Stimulated activated CD4-positive, alpha-beta T cell treated with anti-CD3 and anti-CD28 coated beads, Interleukin-15, amount 100 ng/mL, for 48 hours (primary cell): ENCODE results near the gene IL13.

ENCODE experiments used
- DNase-seq, 2 donors: peaks; one replicate each; pipeline ENCODE4 v3.0.0-alpha.2; 2020; ENCODE audit warnings: low read depth in 2 of 2

IL13 gene

DNA sequence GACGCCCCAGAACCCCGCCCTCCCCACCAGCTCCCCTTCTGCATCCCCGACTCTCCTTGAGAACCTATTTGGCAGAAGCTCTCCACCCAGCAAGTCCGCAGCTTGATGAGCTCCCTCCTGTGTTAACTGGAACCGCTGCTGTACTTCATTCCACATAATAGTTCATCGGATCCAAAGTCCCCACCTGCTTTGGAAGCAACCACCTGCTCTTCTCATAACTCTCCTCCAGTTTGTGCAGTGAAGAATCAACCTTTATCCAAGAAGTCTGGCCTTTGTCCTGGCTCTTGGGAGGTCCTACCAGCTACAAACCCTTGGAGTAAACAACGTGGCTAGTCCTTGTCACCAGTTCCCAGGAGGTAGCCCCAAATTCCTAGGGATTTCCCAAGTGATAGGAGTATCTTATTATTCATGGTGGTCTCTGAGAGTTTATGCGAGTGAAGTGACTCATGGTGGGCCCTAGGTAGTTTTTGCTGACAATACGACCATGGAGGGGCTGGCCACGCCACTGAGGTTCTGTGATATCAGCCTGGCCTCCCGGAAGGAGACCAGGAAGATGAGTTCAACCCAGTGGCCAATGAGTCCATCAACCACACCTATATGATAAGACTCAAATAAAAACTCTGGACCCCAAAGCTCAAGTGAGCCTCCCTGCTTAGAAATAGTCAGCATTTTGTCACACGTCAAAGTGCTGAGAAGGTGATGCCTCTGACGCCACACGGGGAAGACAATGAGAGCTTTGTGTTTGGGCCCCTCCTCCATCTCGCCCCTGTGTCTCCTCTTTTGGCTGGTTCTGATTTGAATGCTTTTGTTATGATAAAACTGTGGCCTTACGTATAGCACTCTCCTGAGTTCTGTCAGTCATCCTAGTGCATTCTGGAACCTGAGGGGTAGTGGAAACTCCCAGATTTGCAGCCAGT, 12.3 kb downstream of the IL13 start:
- no peak for DNase-seq

DNA sequence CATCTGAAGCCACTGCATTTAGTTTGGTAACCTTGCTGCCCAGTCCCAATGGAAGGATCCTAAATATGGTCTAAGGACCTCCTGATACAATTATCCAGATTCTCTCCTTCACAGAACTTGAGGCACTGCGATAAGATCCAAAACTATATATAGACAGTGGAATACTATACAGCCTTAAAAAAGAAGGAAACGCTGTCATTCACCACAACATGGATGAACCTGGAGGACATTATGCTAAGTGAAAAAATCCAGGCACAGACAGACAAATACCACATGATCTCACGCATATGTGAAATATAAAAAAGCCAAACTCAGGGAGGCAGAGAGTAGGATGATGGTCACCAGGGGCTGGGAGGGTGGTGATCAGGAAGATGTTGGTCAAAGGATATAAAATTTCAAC, 13.0 kb downstream of the IL13 start:
- no peak for DNase-seq

DNA sequence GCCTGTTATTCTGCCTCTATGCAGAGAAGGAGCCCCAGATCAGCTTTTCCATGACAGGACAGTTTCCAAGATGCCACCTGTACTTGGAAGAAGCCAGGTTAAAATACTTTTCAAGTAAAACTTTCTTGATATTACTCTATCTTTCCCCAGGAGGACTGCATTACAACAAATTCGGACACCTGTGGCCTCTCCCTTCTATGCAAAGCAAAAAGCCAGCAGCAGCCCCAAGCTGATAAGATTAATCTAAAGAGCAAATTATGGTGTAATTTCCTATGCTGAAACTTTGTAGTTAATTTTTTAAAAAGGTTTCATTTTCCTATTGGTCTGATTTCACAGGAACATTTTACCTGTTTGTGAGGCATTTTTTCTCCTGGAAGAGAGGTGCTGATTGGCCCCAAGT, 15.5 kb downstream of the IL13 start:
- DNase-seq, result no peak

DNA sequence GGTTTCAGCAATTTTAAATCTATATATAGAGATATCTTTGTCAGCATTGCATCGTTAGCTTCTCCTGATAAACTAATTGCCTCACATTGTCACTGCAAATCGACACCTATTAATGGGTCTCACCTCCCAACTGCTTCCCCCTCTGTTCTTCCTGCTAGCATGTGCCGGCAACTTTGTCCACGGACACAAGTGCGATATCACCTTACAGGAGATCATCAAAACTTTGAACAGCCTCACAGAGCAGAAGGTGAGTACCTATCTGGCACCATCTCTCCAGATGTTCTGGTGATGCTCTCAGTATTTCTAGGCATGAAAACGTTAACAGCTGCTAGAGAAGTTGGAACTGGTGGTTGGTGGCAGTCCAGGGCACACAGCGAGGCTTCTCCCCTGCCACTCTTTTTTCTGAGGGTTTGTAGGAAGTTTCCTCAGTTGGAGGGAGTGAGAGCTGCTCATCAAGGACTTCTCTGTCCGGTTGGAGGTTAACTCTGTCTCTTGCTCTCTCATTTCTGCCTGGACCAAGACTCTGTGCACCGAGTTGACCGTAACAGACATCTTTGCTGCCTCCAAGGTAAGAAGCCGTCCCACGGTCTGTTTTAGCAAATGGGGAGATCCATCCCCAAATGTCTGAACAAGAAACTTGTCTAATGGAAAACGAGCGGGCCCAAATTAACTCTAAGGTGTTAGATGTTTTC, 16.1 kb downstream of the IL13 start, which contains the start of gene IL4:
TSS of gene IL4 (plus strand) at position 51 of the 692 bp plus-strand sequence. CDS start at position 113, 62 bp downstream.
- DNase-seq, result no peak

DNA sequence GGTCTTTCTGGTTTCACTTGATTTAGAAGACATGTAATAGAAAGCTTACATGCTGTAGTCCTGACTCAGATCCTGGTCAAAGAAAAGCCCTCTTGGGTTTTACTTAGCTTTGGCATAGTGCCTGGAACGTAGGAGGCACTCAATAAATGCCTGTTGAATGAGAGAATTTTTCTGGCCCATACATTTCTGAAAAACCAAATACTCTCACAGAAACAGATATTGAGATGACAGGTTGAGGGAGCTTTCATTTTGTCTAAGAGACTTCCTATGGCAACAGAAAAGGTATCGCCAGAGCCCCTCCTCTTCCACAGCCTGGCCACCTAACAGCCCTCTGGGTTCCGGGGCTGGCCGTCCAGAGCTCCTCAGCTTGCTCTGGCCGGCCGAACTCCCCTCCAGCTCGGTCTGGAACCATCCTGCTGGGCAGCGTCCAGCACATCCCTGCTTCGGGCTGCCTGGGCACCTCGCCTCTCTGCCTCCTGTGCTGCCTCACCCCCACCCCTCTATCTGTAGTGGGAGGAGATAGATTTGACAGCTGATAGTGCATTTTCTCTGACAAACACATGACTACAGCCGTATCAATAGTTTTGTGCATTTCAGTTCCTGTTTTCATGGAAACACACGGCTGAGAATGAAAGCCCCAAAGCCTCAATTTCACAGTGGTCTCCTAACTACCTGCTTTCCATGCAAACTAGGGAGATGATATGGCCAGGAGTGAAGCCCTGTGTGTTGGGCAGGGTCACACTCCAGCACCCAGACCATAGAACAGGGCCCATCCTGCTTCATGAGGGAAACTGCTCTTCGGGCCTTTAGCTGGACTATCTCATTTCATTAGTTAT, 16.9 kb downstream of the IL13 start:
- no peak for DNase-seq

DNA sequence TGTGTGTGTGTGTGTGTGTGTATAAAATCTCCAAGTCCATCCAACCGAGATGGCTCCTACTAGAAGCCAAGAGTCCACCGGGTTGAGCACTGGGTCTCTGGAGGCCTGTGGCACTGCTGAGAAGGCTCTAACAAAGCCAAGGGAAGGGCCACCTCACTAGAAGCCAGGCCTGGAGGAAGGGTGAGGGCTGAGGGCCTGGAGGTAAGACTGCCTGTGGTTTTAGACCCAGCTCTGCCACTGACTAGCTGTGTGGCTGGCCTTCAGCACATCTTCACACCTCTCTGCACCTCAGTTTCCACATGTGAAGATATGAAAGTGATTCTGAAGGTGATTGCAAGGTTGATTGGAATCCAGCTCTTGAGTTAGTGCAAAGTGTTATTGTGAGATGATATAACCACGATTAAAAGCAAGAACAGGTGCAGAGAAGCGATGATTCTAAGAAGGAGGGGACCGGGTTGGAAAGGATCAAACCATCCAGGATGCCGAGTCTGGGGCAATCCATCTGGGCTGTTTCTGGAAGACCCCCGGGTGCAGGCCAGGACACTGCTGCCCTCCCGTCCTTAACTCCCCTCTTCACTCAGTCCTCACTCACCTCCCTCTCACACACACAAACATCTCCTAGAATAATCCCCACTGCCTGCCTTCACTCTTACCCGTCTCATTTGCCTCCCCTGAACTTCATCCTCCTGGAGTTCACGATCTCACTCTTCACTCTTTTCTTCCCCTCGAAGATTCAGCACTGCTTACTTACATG, 18.1 kb downstream of the IL13 start:
- no peak for DNase-seq

DNA sequence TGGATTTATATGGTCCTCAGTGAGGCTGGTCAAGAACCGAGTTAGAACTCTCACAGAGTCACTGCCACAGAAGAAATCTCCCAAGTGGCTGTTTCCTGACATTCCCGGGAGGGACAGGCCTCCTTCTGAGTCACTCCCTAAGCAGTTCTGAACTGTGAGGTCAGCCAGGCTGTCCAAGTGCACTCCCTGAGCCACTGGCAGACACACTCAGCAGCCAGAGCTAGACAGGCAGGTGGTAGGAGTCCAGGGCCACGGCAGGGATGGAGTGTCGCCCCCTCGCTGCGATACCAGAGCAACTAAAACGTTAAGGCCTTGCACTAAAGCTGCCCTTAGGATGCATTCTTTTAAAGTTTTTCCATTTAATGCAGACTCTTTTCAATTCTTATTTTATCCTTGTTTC, 19.2 kb downstream of the IL13 start:
- DNase-seq, result no peak

DNA sequence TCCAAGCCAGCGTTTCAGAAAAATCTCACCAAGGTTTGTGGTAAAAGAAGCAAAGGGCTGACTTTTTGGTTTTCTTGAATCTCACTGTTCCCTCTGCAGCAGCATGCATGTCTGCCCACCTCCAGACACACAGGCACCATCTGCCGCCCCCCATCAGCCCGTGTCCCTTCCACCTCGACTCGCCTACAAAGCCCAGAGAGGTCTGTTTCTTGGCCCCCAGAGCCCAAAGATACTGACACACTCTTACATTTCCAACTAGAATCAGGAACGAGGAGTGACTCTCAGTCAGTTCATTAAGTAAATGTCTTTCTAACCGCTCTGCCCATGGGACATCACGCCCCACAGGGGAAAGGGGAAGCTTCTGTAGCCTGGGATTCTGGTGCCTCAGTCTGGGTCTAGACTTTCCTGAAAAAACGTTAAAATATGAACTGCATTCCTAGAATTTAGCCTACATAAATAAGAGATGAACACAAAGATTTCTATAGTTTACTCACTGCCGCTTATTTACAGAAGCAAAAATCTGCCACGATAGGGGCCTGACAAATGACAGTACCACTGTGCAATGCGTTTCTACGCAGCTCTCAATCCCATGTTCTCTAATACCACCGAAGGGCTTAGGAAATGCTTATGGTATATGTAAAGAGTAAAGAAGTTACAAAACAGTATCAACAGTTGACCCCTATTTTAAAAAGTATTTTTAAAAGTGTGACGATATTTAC, 19.9 kb downstream of the IL13 start:
- DNase-seq, result no peak

DNA sequence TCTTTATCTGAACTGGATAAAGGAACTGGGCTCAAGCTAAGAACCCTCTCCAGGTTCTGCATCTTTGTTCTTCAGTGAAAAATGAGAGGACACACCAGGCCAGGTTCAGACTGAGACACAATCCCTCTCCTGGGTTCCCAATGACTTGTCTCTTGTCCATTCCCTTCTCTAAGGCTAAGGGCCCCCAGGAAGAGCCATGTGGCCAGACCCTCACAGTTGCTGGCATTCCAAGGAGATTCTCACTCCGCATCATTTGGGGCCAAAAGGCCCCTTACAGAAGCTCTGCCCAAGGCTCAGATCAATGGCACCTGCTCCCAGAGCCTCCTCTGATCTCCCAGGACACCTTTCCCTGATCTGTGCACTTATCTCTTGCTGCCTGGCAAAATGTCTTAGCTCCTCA, 20.8 kb downstream of the IL13 start:
- no peak for DNase-seq

DNA sequence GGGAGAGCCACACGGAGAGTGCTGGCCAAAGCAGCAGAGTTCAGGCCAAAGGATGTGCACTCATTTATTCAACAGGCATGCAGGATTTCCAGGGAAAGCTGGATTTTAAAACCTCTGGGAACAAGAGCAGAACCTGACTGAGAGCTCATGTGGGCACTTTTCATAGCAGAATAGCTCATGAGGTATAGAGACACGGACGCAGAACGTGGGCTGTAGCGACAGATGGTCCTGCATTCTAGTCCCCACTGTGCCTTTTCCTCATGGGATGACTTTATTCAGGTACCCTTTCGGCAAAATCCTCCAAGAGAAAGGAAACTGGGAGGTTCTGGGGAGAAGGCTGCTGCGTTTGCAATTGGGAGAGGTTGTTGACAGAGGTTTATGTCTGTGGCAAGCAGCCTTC, 21.2 kb downstream of the IL13 start:
- no peak for DNase-seq

DNA sequence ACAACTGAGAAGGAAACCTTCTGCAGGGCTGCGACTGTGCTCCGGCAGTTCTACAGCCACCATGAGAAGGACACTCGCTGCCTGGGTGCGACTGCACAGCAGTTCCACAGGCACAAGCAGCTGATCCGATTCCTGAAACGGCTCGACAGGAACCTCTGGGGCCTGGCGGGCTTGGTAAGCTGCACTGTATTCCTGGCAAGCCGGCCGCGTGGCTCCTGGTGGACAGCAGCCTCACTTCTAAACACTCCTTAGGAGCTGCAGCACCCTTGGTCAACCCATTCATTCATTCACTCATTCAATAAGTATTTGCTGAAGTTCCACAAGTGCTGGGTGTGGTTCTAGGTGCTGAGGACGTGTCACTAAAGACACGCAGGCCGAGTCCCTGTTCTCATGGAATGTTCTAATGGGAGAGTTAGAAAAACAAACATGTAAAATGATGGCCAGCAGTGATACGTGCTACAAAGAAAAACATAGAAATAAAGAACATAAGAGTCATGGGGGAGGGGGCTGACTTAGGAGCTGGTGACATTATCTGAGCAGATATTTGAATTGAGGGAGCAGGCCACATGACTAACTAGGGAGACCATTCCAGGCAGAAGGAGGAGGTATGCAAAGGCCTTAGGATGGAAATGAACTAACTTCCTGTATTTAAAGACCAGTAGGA, 21.9 kb downstream of the IL13 start:
- no peak for DNase-seq

DNA sequence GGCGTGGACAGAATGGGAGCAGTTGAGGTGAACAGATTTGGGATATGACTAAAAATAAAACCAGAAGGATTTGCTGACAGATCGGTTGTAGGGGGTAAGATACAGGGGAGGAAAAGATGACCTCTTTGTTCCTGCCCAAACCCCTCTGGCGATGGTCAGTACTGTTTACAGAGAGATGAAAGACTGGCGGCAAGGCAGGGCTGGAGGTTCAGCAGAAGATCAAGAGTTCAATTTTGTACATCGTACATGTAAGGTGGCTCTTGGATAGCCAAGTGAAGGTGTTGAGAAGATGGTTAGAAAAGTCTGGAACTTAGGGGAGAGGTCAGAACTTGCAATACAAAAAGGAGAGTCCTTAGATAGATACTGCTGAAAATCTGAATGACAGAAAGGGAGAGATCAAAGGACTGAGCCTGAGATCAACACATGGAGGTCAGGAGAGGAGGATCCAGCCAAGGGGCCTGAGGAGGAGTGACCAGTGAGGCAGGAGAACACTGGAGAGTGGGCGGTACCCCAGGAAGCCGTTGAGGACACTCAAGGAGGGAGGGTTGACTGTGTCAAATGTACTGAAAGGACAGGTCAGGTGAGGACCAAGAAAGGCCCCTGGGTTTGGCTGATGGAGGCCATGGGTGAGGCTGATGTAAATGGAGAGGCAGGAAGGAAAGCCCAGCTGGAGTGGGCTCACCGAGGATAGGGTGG, 23.0 kb downstream of the IL13 start:
- no peak for DNase-seq

DNA sequence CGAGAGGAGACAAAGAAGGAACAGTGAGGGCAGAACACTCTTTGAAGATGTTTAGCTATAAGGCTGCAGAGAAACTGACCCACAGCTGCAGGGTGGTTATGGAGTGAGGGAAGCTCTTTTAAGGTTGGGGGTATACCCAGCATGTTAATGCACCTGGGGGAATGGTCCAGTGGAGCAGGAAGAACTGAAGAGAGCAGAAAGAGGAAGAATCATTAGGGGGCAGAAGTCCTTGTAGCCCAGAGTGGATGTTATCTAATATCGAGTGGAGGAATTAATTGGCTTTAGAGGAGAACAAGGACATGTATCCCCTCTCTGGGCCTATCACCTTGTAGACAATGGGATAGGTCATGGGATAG, 23.5 kb downstream of the IL13 start:
- no peak for DNase-seq

DNA sequence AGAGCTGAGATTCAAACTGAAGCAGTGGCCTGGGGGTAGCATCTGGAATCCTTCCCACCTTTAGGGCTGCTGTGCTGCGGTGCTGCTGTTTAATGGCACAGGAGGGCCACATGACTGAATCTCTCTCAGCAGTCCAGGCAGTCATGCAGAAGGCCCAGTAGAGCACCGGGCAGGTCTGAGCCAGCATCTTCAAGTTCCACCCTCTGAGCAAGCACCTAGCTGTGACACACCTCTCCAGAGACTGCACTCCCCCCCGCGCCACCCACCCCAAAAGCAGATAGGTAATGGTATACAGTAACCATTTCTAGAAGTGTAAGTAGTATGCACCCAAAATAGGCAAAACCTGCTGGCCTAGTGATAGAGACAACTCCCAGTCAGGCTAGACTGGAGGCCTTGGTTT, 24.0 kb downstream of the IL13 start:
- no peak for DNase-seq

DNA sequence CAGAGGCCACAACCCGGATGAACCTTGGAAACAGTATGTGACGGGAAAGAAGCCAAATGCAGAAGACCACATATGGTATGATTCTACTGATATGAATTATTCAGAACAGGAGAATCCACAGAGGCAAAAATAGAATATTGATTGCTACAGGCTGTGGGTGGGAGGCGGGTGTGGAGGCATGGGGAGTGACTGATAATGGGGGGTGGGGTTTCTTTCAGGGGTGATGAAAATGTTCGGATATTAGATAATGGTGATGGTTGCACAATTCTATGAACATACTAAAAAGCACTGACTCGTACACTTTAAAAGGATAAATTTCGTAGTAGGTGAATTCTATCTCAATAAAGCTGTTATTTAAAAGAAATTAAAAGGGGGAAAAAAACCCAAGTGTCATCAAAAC, 26.5 kb downstream of the IL13 start:
- DNase-seq, result no peak

DNA sequence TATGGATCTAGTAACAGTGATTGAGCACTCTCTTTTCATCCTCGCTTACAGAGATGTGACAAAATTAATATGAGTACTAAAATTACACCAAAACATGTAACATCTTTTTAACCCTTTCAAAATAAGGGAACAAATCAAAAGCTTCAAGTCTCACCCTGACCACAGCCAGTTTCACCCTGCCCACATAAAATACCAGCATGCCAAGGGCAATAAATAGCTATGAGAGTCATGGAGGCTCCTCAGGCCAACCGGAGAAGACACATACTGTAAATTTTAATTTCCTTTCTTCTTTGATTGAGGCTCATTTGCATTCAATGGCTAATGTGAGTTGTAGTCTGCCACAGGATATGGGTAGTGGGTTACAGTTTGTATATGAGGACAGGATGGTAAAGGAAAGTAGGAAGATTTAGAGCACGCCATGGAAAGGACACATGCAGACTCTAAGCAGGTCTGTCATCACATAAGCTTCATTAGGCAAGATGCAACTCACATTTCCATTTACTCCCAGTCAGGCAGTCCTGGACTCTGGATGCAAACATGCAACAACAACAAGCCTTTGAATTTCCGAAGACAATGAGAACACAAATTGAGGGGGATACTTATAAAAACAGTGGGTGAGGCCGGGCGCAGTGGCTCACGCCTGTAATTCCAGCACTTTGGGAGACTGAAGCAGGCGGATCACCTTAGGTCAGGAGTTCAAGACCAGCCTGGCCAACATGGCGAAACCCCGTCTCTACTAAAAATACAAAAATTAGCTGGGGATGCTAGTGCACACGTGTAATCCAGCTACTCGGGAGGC, 27.1 kb downstream of the IL13 start:
- DNase-seq, result no peak

DNA sequence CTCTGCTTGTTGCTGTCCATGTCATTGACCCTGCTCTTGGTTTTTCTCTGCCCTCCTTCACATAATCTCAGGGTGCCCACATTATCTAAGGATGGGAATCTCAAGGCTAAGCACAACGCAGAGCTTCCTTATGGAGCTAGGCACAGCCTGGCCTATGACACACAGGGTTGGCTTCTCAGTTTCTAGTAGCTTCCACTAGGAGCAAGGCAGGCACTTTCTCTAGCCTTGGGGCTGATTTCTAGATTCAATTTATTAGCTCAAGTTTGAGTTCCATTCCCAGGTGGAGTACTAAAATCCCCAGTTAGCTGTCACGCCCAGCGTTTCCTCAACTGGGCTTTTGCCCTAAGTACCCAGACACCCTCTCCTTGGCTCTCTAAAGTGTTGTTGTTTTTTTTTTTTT, 28.2 kb downstream of the IL13 start:
- no peak for DNase-seq

DNA sequence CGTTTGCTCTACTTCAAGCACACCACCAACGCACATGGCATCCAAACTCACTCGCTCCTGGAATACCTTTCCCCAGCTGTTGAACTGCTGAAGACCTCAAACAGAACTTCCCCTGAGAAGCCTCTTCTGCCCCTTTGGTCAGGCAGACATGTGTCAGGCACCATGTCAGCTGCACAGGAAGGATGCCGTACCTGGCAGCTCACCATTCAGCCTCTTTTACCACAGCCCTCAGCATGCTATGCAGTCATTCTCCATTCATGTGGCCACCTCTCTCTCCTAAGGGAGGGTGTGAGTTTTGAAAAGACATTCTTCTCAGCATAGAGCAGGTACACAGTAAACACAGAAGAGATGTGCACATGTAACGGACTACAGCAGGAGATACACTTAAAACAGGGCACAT, 30.0 kb downstream of the IL13 start:
- DNase-seq, result peak in 1 of 2 donors; percentile 10
